A673 (cell line): ENCODE results near the gene PCNX3.

ENCODE experiments used
- EZH2 ChIP-seq: fragments of 200-600 bp; sonication (generic); IDR thresholded peaks from 2 replicates; pipeline ENCODE4 v1.6.1; 2017; ENCODE audit warnings: borderline replicate concordance, low read depth, mild to moderate bottlenecking, mixed read lengths, antibody characterized with exemption, low read length; ENCODE audit not compliant: poor library complexity, severe bottlenecking
- TF ChIP-seq, protein P1 (sequence below): fragments of 300-800, 200-600 bp; sonication (generic); conservative IDR thresholded peaks from 2 replicates; pipeline ENCODE4 v1.5.1; 2017; ENCODE audit warnings: low read depth, mild to moderate bottlenecking, antibody characterized with exemption, low read length, moderate library complexity, mixed read lengths

DNA sequence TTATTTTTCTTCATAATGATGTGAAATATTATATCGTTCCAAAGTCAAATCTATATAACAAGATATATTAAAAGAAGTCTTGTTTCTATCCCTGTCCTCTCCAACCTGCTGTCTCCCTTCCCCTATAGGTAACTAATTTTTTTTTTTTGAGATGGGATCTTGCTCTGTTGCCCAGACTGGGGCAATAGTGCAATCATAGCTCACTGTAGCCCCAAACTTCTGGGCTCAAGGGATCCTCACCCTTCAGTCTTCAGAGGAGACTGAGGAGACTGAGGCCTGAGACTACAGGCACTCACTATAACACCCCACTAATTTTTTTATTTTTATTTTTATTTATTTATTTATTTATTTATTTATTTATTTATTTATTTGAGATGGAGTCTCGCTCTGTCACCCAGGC lies 57.4 kb downstream of the PCNX3 start:
- TF ChIP-seq, protein P1, sequence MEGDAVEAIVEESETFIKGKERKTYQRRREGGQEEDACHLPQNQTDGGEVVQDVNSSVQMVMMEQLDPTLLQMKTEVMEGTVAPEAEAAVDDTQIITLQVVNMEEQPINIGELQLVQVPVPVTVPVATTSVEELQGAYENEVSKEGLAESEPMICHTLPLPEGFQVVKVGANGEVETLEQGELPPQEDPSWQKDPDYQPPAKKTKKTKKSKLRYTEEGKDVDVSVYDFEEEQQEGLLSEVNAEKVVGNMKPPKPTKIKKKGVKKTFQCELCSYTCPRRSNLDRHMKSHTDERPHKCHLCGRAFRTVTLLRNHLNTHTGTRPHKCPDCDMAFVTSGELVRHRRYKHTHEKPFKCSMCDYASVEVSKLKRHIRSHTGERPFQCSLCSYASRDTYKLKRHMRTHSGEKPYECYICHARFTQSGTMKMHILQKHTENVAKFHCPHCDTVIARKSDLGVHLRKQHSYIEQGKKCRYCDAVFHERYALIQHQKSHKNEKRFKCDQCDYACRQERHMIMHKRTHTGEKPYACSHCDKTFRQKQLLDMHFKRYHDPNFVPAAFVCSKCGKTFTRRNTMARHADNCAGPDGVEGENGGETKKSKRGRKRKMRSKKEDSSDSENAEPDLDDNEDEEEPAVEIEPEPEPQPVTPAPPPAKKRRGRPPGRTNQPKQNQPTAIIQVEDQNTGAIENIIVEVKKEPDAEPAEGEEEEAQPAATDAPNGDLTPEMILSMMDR, result no peak
- no peak for TF ChIP-seq EZH2
